ENCODE data around the gene RYR2. TPM values are rescaled to one million over a fixed set of nuclear protein-coding genes. Genes with fewer than 3 reads are reported as not detected.
"Not testable (repeated sequence)": the region's sequence is repeated elsewhere in the genome, so short reads cannot be mapped to it uniquely, and the experiment has no call there.

Gene RYR2
- total RNA-seq, 6 experiments from 2014 or later: 0.02 to 0.43 (median 0.16) TPM

DNA sequence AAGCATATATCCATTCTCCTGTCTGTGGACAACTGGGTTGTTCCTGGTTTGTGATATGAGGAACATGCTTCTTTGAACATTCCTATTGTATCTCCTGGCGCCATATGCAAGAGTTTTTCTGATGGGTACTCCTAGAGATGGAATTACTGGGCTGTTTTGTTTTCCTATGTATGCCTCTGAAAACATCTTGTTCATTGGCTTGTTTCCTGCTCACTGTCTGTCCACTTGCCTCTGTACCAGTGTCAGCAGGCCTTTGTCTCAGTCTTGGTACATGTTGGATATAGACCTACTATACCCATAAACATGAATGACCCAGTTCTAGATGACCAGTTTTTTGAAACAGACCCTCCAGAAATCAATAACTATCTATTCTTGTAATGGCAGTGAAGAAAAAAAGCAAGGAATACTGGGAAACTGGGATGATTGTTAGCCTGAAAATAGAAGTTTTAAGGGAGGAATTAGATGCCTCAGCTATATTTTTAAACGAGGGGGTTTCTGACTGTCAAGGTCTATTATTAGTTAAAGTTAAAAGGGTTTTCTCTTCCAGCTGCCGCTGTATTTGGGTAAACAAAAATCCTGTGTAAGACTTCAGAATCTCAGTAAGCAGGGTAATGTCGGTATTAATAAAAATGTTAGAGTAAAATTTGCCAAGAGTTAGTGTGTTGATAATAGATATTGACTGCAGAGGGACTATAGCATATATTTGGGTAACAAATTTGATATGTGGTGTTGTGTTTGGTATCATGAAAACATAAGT is 103.6 kb downstream of the RYR2 start:
- H3K4me1 ChIP-seq: no peaks in the 10 kb centered on the region
- no peak for ATAC-seq
- WGBS (ENCODE audit: insufficient coverage, low coverage, low lambda C conversion rate, missing lambda C conversion rate): 32% methylated on average over 4 of the region's 4 CpGs
- TF ChIP-seq CTCF (IDR thresholded peaks at IDR 0.05) (no peak), POLR2A (IDR thresholded peaks at IDR 0.05) (no peak)
- H3K4me3 ChIP-seq: no peak overlapping the region
- DNase-seq: no peak
- H3K27ac ChIP-seq: no peak overlapping the region
- H3K27me3 ChIP-seq: peaks cover 0 to 4% of the 10 kb centered on the region in 2 donors
- no peaks in the 10 kb centered on the region for H3K36me3 ChIP-seq
- H3K9me3 ChIP-seq: no peaks in the 10 kb centered on the region
- intact Hi-C loops (cut with DNase I): no loop called here

DNA sequence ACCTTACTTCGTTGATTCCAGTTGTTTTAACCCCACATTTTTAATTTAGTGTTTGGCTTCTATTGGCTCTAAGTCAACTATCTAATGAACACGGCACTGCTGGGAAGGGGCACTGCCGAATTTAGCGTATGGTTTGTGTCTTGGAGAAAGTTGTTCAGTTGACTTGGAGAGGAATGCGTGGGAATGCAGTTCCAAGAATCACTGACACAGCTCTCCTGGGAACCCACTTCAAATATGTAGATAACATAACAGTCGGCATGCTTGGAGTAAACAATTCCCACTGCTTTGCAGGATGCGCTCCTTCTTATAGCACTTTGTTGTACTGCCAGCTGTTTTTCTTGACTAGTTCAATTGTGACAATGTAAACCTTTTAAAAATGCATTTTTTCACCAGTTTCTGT is 104.3 kb downstream of the RYR2 start:
- Histone ChIP-seq H3K4me1 (no peaks in the 10 kb centered on the region), H3K27ac (no peak overlapping the region), H3K9me3 (no peaks in the 10 kb centered on the region), H3K36me3 (no peaks in the 10 kb centered on the region), H3K27me3 (peaks cover 0 to 4% of the 10 kb centered on the region in 2 donors), H3K4me3 (no peak overlapping the region)
- WGBS (ENCODE audit: insufficient coverage, low coverage, low lambda C conversion rate, missing lambda C conversion rate): 14% methylated on average over 7 of the region's 7 CpGs
- ATAC-seq (peak in 1 of 4 donors; percentile 25), DNase-seq (no peak)
- TF ChIP-seq POLR2A (IDR thresholded peaks at IDR 0.05) (no peak), CTCF (IDR thresholded peaks at IDR 0.05) (no peak)
- intact Hi-C loops (cut with DNase I): no loop called here

DNA sequence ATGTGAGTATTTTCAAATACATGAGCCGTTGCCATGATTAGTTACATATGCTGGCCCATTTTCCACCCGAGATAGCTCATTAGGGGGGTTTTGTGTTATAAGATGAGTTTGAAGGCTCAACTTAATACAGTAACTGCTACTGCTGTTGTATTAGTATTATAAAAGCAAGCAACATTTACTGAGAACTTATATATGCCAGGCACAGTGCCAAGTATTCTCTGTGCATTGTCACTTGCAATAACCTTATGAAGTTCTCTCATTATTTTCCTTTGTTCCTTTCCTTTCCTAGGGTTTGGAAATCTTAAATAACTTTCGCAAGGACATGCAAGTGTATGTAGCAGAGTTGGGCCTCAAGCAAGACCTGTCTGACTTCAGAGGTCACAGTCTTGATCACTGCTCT is 107.9 kb downstream of the RYR2 start:
- DNase-seq (no peak), ATAC-seq (no peak)
- Histone ChIP-seq H3K9me3 (no peaks in the 10 kb centered on the region), H3K4me3 (no peak overlapping the region), H3K27me3 (no peaks in the 10 kb centered on the region), H3K27ac (no peak overlapping the region), H3K4me1 (no peaks in the 10 kb centered on the region), H3K36me3 (no peaks in the 10 kb centered on the region)
- intact Hi-C loops (cut with DNase I): no loop called here
- WGBS (ENCODE audit: insufficient coverage, low coverage, low lambda C conversion rate, missing lambda C conversion rate): 58% methylated on average over 3 of the region's 3 CpGs
- TF ChIP-seq POLR2A (IDR thresholded peaks at IDR 0.05) (no peak), CTCF (IDR thresholded peaks at IDR 0.05) (no peak)

DNA sequence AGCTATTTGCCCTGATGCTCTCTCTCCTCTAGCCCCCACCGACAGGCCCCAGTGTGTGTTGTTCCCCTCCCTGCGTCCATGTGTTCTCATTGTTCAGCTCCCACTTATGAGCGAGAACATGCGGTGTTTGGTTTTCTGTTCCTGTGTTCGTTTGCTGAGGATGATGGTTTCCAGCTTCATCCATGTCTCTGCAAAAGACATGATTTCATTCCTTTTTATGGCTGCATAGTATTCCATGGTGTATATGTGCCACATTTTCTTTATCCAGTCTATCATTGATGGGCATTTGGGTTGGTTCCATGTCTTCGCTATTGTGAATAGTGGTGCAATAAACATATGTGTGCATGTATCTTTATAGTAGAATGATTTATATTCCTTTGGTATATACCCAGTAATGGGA is 110.0 kb downstream of the RYR2 start:
- H3K27ac ChIP-seq; H3K9me3 ChIP-seq; intact Hi-C loops (cut with DNase I); ATAC-seq; H3K36me3 ChIP-seq; H3K4me3 ChIP-seq; DNase-seq; H3K4me1 ChIP-seq; H3K27me3 ChIP-seq: not testable (repeated sequence)
- WGBS (ENCODE audit: insufficient coverage, low coverage, low lambda C conversion rate, missing lambda C conversion rate): 55% methylated on average over 5 of the region's 6 CpGs

- intact Hi-C loops (cut with DNase I): no loop called here
- Histone ChIP-seq H3K9me3 (no peaks in the 10 kb centered on the region), H3K4me1 (no peaks in the 10 kb centered on the region), H3K36me3 (no peaks in the 10 kb centered on the region), H3K27me3 (no peaks in the 10 kb centered on the region), H3K4me3 (no peak overlapping the region), H3K27ac (no peak overlapping the region)
- no peak for DNase-seq
- no peak for ATAC-seq
- WGBS (ENCODE audit: insufficient coverage, low coverage, low lambda C conversion rate, missing lambda C conversion rate): 53% methylated on average over 5 of the region's 5 CpGs
- no peak for TF ChIP-seq POLR2A (IDR thresholded peaks at IDR 0.05)
- no peak for TF ChIP-seq CTCF (IDR thresholded peaks at IDR 0.05)
These were observed 110.7 kb downstream of the RYR2 start for GRCh38 chr1:237152506-237153335.
